ENCODE results near the gene TXNRD1.

Gene TXNRD1

GRCh38 chr12:104177663-104178501 is 37.7 kb upstream of the TXNRD1 start:
- Histone ChIP-seq H3K27me3 (ENCODE audit: control insufficient read depth in 1 of 2, insufficient read depth in 2 of 2, low read length in 2 of 2) (no peaks in the 10 kb centered on the region), H3K36me3 (ENCODE audit: insufficient read depth, low read length) (no peaks in the 10 kb centered on the region), H3K27ac (ENCODE audit: low read depth, low read length) (peak overlapping the region; percentile 88), H3K9ac (ENCODE audit: low read length) (no peak overlapping the region), H3K9me3 (ENCODE audit: low read length) (no peaks in the 10 kb centered on the region), H3K4me3 (ENCODE audit: low read depth in 1 of 2, low read length in 2 of 2) (peak overlapping the region in 1 of 2 donors; percentile 4), H3K4me1 (ENCODE audit: insufficient read depth, low read length) (peaks cover 54% of the 10 kb centered on the region)

GRCh38 chr12:104180374-104180773 is 35.2 kb upstream of the TXNRD1 start:
- Histone ChIP-seq H3K27me3 (ENCODE audit: control insufficient read depth in 1 of 2, insufficient read depth in 2 of 2, low read length in 2 of 2) (no peaks in the 10 kb centered on the region), H3K4me3 (ENCODE audit: low read depth in 1 of 2, low read length in 2 of 2) (no peak overlapping the region), H3K36me3 (ENCODE audit: insufficient read depth, low read length) (no peaks in the 10 kb centered on the region), H3K9ac (ENCODE audit: low read length) (no peak overlapping the region), H3K4me1 (ENCODE audit: insufficient read depth, low read length) (peaks cover 67% of the 10 kb centered on the region), H3K27ac (ENCODE audit: low read depth, low read length) (peak overlapping the region; percentile 79), H3K9me3 (ENCODE audit: low read length) (no peaks in the 10 kb centered on the region)

GRCh38 chr12:104181313-104181712 is 34.3 kb upstream of the TXNRD1 start:
- Histone ChIP-seq H3K4me1 (ENCODE audit: insufficient read depth, low read length) (peaks cover 75% of the 10 kb centered on the region), H3K9me3 (ENCODE audit: low read length) (no peaks in the 10 kb centered on the region), H3K9ac (ENCODE audit: low read length) (no peak overlapping the region), H3K36me3 (ENCODE audit: insufficient read depth, low read length) (no peaks in the 10 kb centered on the region), H3K27ac (ENCODE audit: low read depth, low read length) (peak overlapping the region; percentile 79), H3K27me3 (ENCODE audit: control insufficient read depth in 1 of 2, insufficient read depth in 2 of 2, low read length in 2 of 2) (no peaks in the 10 kb centered on the region), H3K4me3 (ENCODE audit: low read depth in 1 of 2, low read length in 2 of 2) (no peak overlapping the region)

- H3K4me3 ChIP-seq (ENCODE audit: low read depth in 1 of 2, low read length in 2 of 2): no peak overlapping the region
- H3K27ac ChIP-seq (ENCODE audit: low read depth, low read length): peak overlapping the region; percentile 79
- no peak overlapping the region for H3K9ac ChIP-seq (ENCODE audit: low read length)
- peaks cover 71% of the 10 kb centered on the region for H3K4me1 ChIP-seq (ENCODE audit: insufficient read depth, low read length)
- no peaks in the 10 kb centered on the region for H3K36me3 ChIP-seq (ENCODE audit: insufficient read depth, low read length)
- no peaks in the 10 kb centered on the region for H3K27me3 ChIP-seq (ENCODE audit: control insufficient read depth in 1 of 2, insufficient read depth in 2 of 2, low read length in 2 of 2)
- H3K9me3 ChIP-seq (ENCODE audit: low read length): no peaks in the 10 kb centered on the region
Observed at GRCh38 chr12:104182144-104182543, 33.4 kb upstream of the TXNRD1 start.

- Histone ChIP-seq H3K4me1 (ENCODE audit: insufficient read depth, low read length) (peaks cover 64% of the 10 kb centered on the region), H3K4me3 (ENCODE audit: low read depth in 1 of 2, low read length in 2 of 2) (peak overlapping the region in 1 of 2 donors; percentile 6), H3K9ac (ENCODE audit: low read length) (no peak overlapping the region), H3K36me3 (ENCODE audit: insufficient read depth, low read length) (no peaks in the 10 kb centered on the region), H3K9me3 (ENCODE audit: low read length) (no peaks in the 10 kb centered on the region), H3K27me3 (ENCODE audit: control insufficient read depth in 1 of 2, insufficient read depth in 2 of 2, low read length in 2 of 2) (no peaks in the 10 kb centered on the region), H3K27ac (ENCODE audit: low read depth, low read length) (peak overlapping the region; percentile 79)
Observed at GRCh38 chr12:104182621-104183378, 32.8 kb upstream of the TXNRD1 start.

GRCh38 chr12:104183443-104183842 is 32.1 kb upstream of the TXNRD1 start:
- H3K9me3 ChIP-seq (ENCODE audit: low read length): no peaks in the 10 kb centered on the region
- H3K27me3 ChIP-seq (ENCODE audit: control insufficient read depth in 1 of 2, insufficient read depth in 2 of 2, low read length in 2 of 2): no peaks in the 10 kb centered on the region
- no peaks in the 10 kb centered on the region for H3K36me3 ChIP-seq (ENCODE audit: insufficient read depth, low read length)
- H3K4me1 ChIP-seq (ENCODE audit: insufficient read depth, low read length): peaks cover 58% of the 10 kb centered on the region
- no peak overlapping the region for H3K9ac ChIP-seq (ENCODE audit: low read length)
- H3K27ac ChIP-seq (ENCODE audit: low read depth, low read length): peak overlapping the region; percentile 48
- H3K4me3 ChIP-seq (ENCODE audit: low read depth in 1 of 2, low read length in 2 of 2): peak overlapping the region in 1 of 2 donors; percentile 6

GRCh38 chr12:104187446-104188155 is 28.0 kb upstream of the TXNRD1 start:
- no peaks in the 10 kb centered on the region for H3K36me3 ChIP-seq (ENCODE audit: insufficient read depth, low read length)
- H3K27ac ChIP-seq (ENCODE audit: low read depth, low read length): no peak overlapping the region
- no peak overlapping the region for H3K4me3 ChIP-seq (ENCODE audit: low read depth in 1 of 2, low read length in 2 of 2)
- H3K9me3 ChIP-seq (ENCODE audit: low read length): no peaks in the 10 kb centered on the region
- no peaks in the 10 kb centered on the region for H3K27me3 ChIP-seq (ENCODE audit: control insufficient read depth in 1 of 2, insufficient read depth in 2 of 2, low read length in 2 of 2)
- no peak overlapping the region for H3K9ac ChIP-seq (ENCODE audit: low read length)
- peaks cover 24% of the 10 kb centered on the region for H3K4me1 ChIP-seq (ENCODE audit: insufficient read depth, low read length)

- Histone ChIP-seq H3K9me3 (ENCODE audit: low read length) (no peaks in the 10 kb centered on the region), H3K4me3 (ENCODE audit: low read depth in 1 of 2, low read length in 2 of 2) (no peak overlapping the region), H3K27me3 (ENCODE audit: control insufficient read depth in 1 of 2, insufficient read depth in 2 of 2, low read length in 2 of 2) (no peaks in the 10 kb centered on the region)
Observed at GRCh38 chr12:104188534-104188933, 27.0 kb upstream of the TXNRD1 start.

GRCh38 chr12:104189915-104190555 is 25.5 kb upstream of the TXNRD1 start:
- H3K36me3 ChIP-seq (ENCODE audit: insufficient read depth, low read length): no peaks in the 10 kb centered on the region
- no peak overlapping the region for H3K27ac ChIP-seq (ENCODE audit: low read depth, low read length)
- no peaks in the 10 kb centered on the region for H3K9me3 ChIP-seq (ENCODE audit: low read length)
- H3K4me3 ChIP-seq (ENCODE audit: low read depth in 1 of 2, low read length in 2 of 2): no peak overlapping the region
- H3K9ac ChIP-seq (ENCODE audit: low read length): no peak overlapping the region
- peaks cover 11% of the 10 kb centered on the region for H3K4me1 ChIP-seq (ENCODE audit: insufficient read depth, low read length)
- H3K27me3 ChIP-seq (ENCODE audit: control insufficient read depth in 1 of 2, insufficient read depth in 2 of 2, low read length in 2 of 2): no peaks in the 10 kb centered on the region

More at GRCh38 chr12:104188534-104188933, 27.0 kb upstream of the TXNRD1 start:
- H3K27ac ChIP-seq (ENCODE audit: low read depth, low read length): no peak overlapping the region
- H3K4me1 ChIP-seq (ENCODE audit: insufficient read depth, low read length): peaks cover 16% of the 10 kb centered on the region
- no peak overlapping the region for H3K9ac ChIP-seq (ENCODE audit: low read length)
- no peaks in the 10 kb centered on the region for H3K36me3 ChIP-seq (ENCODE audit: insufficient read depth, low read length)

GRCh38 chr12:104190641-104191176 is 24.9 kb upstream of the TXNRD1 start:
- Histone ChIP-seq H3K9me3 (ENCODE audit: low read length) (no peaks in the 10 kb centered on the region), H3K27me3 (ENCODE audit: control insufficient read depth in 1 of 2, insufficient read depth in 2 of 2, low read length in 2 of 2) (no peaks in the 10 kb centered on the region), H3K4me1 (ENCODE audit: insufficient read depth, low read length) (peaks cover 5% of the 10 kb centered on the region), H3K4me3 (ENCODE audit: low read depth in 1 of 2, low read length in 2 of 2) (no peak overlapping the region), H3K9ac (ENCODE audit: low read length) (no peak overlapping the region), H3K36me3 (ENCODE audit: insufficient read depth, low read length) (no peaks in the 10 kb centered on the region), H3K27ac (ENCODE audit: low read depth, low read length) (no peak overlapping the region)

Data from muscle layer of colon (tissue), 2 donors.